Mesendoderm (in vitro differentiated cells): ENCODE results near the gene RTCB. TPM values are rescaled to one million over a fixed set of nuclear protein-coding genes. Genes with fewer than 3 reads are reported as not detected.

Experiments
- DNase-seq: peaks from one replicate; pipeline ENCODE4 v3.0.0; 2013
- H2AK5ac ChIP-seq: 2 replicates; pipeline ENCODE4 v1.6.1; 2013; ENCODE audit warnings: low read length, inconsistent platforms
- H2BK120ac ChIP-seq: 2 replicates; pipeline ENCODE4 v1.6.1; 2013; ENCODE audit warnings: low read depth, mild to moderate bottlenecking, low read length, moderate library complexity, mixed read lengths
- H2BK15ac ChIP-seq: replicated peaks from 2 replicates; pipeline ENCODE4 v1.6.1; 2013; ENCODE audit warnings: low read depth, mild to moderate bottlenecking, moderate library complexity
- H2BK5ac ChIP-seq: 2 replicates; pipeline ENCODE4 v1.6.1; 2013; ENCODE audit warnings: low read length, inconsistent platforms
- H3K18ac ChIP-seq: 2 replicates; pipeline ENCODE4 v1.6.1; 2013; ENCODE audit warnings: mild to moderate bottlenecking, low read length, mixed read lengths
- H3K23ac ChIP-seq: one replicate; pipeline ENCODE4 v1.6.1; 2013; ENCODE audit warnings: low read length
- H3K27ac ChIP-seq: 2 replicates; pipeline ENCODE4 v1.5.1; 2013; ENCODE audit warnings: low read depth, mild to moderate bottlenecking, inconsistent platforms, low read length, moderate library complexity
- H3K27me3 ChIP-seq: 2 replicates; pipeline ENCODE4 v1.6.1; 2013; ENCODE audit warnings: low read length, control low read depth, mild to moderate bottlenecking, inconsistent platforms; ENCODE audit not compliant: insufficient read depth, poor library complexity
- H3K36me3 ChIP-seq: 2 replicates; pipeline ENCODE4 v1.6.1; 2013; ENCODE audit warnings: low read length, inconsistent platforms; ENCODE audit not compliant: control insufficient read depth, insufficient read depth
- H3K4ac ChIP-seq: one replicate; pipeline ENCODE4 v1.6.1; 2013; ENCODE audit warnings: low read depth, mild to moderate bottlenecking, low read length, moderate library complexity
- H3K4me1 ChIP-seq: 2 replicates; pipeline ENCODE4 v1.6.1; 2013; ENCODE audit warnings: low read depth, low read length, inconsistent platforms; ENCODE audit not compliant: control insufficient read depth
- H3K4me2 ChIP-seq: 2 replicates; pipeline ENCODE4 v1.6.1; 2013; ENCODE audit warnings: low read length
- H3K4me3 ChIP-seq: 2 replicates; pipeline ENCODE4 v1.5.1; 2013; ENCODE audit warnings: mild to moderate bottlenecking, low read length
- H3K56ac ChIP-seq: one replicate; pipeline ENCODE4 v1.6.1; 2013; ENCODE audit warnings: low read length
- H3K79me1 ChIP-seq: 2 replicates; pipeline ENCODE4 v1.6.1; 2013; ENCODE audit warnings: low read length, inconsistent platforms
- H3K79me2 ChIP-seq: 2 replicates; pipeline ENCODE4 v1.6.1; 2013; ENCODE audit warnings: mild to moderate bottlenecking, low read length; ENCODE audit not compliant: control insufficient read depth, insufficient read depth
- H3K9ac ChIP-seq: 2 replicates; pipeline ENCODE4 v1.6.1; 2013; ENCODE audit warnings: low read length, inconsistent platforms
- H4K5ac ChIP-seq: one replicate; pipeline ENCODE4 v1.6.1; 2013; ENCODE audit warnings: low read length
- H4K8ac ChIP-seq: one replicate; pipeline ENCODE4 v1.6.1; 2013; ENCODE audit warnings: low read depth, mild to moderate bottlenecking, control low read depth, low read length, moderate library complexity
- WGBS: extraction: QIAGEN DNeasy Blood & Tissue Kit; methylation state at CpG from one replicate; pipeline ENCODE4 v1.1.7; 2013; ENCODE audit warnings: low lambda C conversion rate, missing lambda C conversion rate; ENCODE audit not compliant: insufficient coverage; ENCODE audit errors: extremely low coverage; 5-methylcytosine and 5-hydroxymethylcytosine counted together
- small RNA-seq: library from polyadenylated mRNA; stranded (forward); fragments of <200 nt; extraction: miRNeasy Mini kit (QIAGEN cat#:217004); gene quantifications from one replicate; pipeline ENCODE3, GENCODE V24; 2013; ENCODE audit not compliant: insufficient read depth

The RTCB gene

DNA sequence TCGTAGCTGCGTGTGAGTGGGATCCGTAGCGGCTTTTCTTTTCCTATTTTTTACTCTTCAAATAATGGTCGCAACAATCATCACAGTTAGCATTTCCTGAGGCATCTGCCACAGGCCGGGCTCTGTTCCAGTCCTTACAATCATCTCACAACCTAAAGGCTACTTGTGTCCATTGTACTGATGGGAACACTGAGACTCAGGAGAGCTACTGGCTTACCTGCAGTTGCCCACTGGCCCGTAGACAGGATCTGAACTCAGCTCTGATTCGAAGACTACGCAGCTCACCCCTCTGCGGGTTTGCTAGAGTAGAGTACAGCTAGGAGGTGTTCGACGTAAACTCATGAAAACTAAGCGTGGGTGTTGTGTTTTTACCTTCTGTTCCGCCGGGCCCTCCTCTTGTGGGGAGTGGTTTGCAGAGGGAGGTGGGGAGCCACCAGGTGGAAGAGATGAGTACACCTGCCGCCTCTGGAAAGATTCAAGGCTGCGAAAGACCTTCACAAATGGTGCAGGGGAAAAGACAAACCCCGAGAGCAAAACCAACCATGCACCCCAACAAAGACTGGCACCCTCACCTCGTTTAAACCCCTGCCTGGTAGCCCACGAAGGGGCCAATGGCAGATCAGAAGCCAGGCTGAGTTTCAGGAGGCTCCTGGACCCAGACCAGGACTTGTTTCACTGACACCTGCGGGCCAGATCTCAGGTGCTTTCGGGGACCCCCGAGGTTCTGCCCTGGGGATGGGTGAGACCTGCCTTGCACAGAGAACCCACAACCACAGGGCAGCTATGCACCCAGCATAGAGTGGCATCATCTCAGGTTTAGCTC is 72.6 kb downstream of the RTCB start:
- Histone ChIP-seq H3K56ac (no peak overlapping the region), H3K27me3 (no peaks in the 10 kb centered on the region)

DNA sequence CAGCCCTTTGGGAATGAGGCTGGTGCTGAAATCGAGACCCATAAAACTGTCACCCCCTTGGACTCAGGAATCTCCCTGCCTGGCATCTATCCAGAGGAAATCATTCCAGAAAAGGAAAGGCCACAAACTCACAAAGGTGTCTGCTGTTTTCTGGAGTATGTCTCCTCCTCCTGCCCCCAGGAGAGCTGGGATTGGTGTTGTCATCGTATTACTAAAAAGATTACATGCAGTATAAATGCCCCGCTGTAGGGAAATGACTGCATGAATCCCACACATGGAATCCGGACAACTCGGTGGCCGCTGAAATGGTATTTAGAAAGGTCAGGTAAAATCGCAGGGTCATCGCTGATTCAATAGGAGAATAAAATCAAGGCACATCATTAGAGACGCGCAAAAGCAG is 73.3 kb downstream of the RTCB start:
- Histone ChIP-seq H3K4me1 (no peaks in the 10 kb centered on the region), H3K4me2 (no peak overlapping the region), H2BK120ac (no peak overlapping the region), H3K56ac (no peak overlapping the region), H3K79me1 (no peaks in the 10 kb centered on the region), H2BK15ac (no peak overlapping the region), H4K5ac (no peak overlapping the region), H3K79me2 (no peaks in the 10 kb centered on the region), H3K4me3 (no peak overlapping the region), H2AK5ac (no peak overlapping the region), H3K9ac (no peak overlapping the region), H3K4ac (no peak overlapping the region), H3K36me3 (no peaks in the 10 kb centered on the region), H4K8ac (no peak overlapping the region), H3K27me3 (no peaks in the 10 kb centered on the region), H3K27ac (no peak overlapping the region), H3K18ac (no peak overlapping the region), H3K23ac (no peak overlapping the region), H2BK5ac (no peak overlapping the region)
- no CpG with 5 or more reads among the region's 10 CpGs for WGBS
- no peak for DNase-seq

More for the DNA sequence above, 72.6 kb downstream of the RTCB start:
- Histone ChIP-seq H3K4me1 (no peaks in the 10 kb centered on the region), H3K79me2 (no peaks in the 10 kb centered on the region), H3K4me2 (no peak overlapping the region), H4K8ac (no peak overlapping the region), H3K4ac (no peak overlapping the region), H3K18ac (no peak overlapping the region), H2AK5ac (no peak overlapping the region), H3K27ac (no peak overlapping the region), H2BK120ac (no peak overlapping the region), H3K4me3 (no peak overlapping the region), H3K23ac (no peak overlapping the region), H3K79me1 (no peaks in the 10 kb centered on the region), H2BK15ac (no peak overlapping the region), H3K36me3 (no peaks in the 10 kb centered on the region), H2BK5ac (no peak overlapping the region), H3K9ac (no peak overlapping the region), H4K5ac (no peak overlapping the region)
- no peak for DNase-seq
- no CpG with 5 or more reads among the region's 23 CpGs for WGBS

Small RNAs within 50 kb of the gene (small RNA-seq; reads per million reads assigned to genes)
- gene AL021937.2, result not detected
- gene IGLVIVOR22-2, result not detected
- not detected for gene RF02171
- not detected for gene RF02172
